ENCODE measurements around the gene TUBGCP6. TPM values are rescaled to one million over a fixed set of nuclear protein-coding genes. Genes with fewer than 3 reads are reported as not detected.

Gene TUBGCP6
- total RNA-seq, 2 donors from 2014 or later: 52.3 to 80.1 TPM

- Histone ChIP-seq H3K36me3 (peaks cover 15% of the 10 kb centered on the region), H3K27ac (no peak overlapping the region), H3K4me1 (ENCODE audit: control insufficient read depth in 1 of 2, low read depth in 2 of 2) (peaks cover 29 to 42% of the 10 kb centered on the region in 2 donors), H3K27me3 (replicated peaks; ENCODE audit: insufficient read depth) (no peaks in the 10 kb centered on the region), H3K4me3 (peak overlapping the region; percentile 74), H3K9me3 (no peaks in the 10 kb centered on the region)
- DNase-seq (ENCODE audit: low spot score): no peak
- no peak for ATAC-seq (ENCODE audit: insufficient number of reproducible peaks, low FRiP score, low read depth)
- TF ChIP-seq CTCF (IDR thresholded peaks at IDR 0.05): no peak
Observed at GRCh38 chr22:50272044-50272802, 27.4 kb upstream of the TUBGCP6 start.

GRCh38 chr22:50271519-50271970 is 26.7 kb upstream of the TUBGCP6 start:
- H3K27ac ChIP-seq: no peak overlapping the region
- H3K4me1 ChIP-seq (ENCODE audit: control insufficient read depth in 1 of 2, low read depth in 2 of 2): peaks cover 32 to 47% of the 10 kb centered on the region in 2 donors
- peaks cover 10% of the 10 kb centered on the region for H3K36me3 ChIP-seq
- ATAC-seq (ENCODE audit: insufficient number of reproducible peaks, low FRiP score, low read depth) (no peak), DNase-seq (ENCODE audit: low spot score) (no peak)
- no peaks in the 10 kb centered on the region for H3K9me3 ChIP-seq
- H3K4me3 ChIP-seq: peak overlapping the region; percentile 74
- H3K27me3 ChIP-seq (replicated peaks; ENCODE audit: insufficient read depth): no peaks in the 10 kb centered on the region
- TF ChIP-seq CTCF (IDR thresholded peaks at IDR 0.05): no peak

- no peak for TF ChIP-seq CTCF (IDR thresholded peaks at IDR 0.05)
- DNase-seq (ENCODE audit: low spot score): no peak
- peaks cover 32 to 47% of the 10 kb centered on the region in 2 donors for H3K4me1 ChIP-seq (ENCODE audit: control insufficient read depth in 1 of 2, low read depth in 2 of 2)
- H3K27me3 ChIP-seq (replicated peaks; ENCODE audit: insufficient read depth): no peaks in the 10 kb centered on the region
- H3K9me3 ChIP-seq: no peaks in the 10 kb centered on the region
- ATAC-seq (ENCODE audit: insufficient number of reproducible peaks, low FRiP score, low read depth): no peak
- H3K27ac ChIP-seq: peak overlapping the region in 1 of 2 donors; percentile 20
- peaks cover 8% of the 10 kb centered on the region for H3K36me3 ChIP-seq
- peak overlapping the region; percentile 74 for H3K4me3 ChIP-seq
Observed at GRCh38 chr22:50270666-50271394, 26.0 kb upstream of the TUBGCP6 start.

GRCh38 chr22:50269970-50270665 is 25.3 kb upstream of the TUBGCP6 start, which contains the start of gene MAPK11:
Gene MAPK11 (minus strand): TSS chr22:50270380. CDS start chr22:50270292, 88 bp downstream.
- peaks cover 3% of the 10 kb centered on the region for H3K36me3 ChIP-seq
- DNase-seq (ENCODE audit: low spot score) (no peak), ATAC-seq (ENCODE audit: insufficient number of reproducible peaks, low FRiP score, low read depth) (no peak)
- no peaks in the 10 kb centered on the region for H3K27me3 ChIP-seq (replicated peaks; ENCODE audit: insufficient read depth)
- peak within 1 kb of the TSS; percentile 74 for H3K4me3 ChIP-seq
- H3K4me1 ChIP-seq (ENCODE audit: control insufficient read depth in 1 of 2, low read depth in 2 of 2): peaks cover 32 to 47% of the 10 kb centered on the region in 2 donors
- TF ChIP-seq CTCF (IDR thresholded peaks at IDR 0.05): no peak
- no peaks in the 10 kb centered on the region for H3K9me3 ChIP-seq
- H3K27ac ChIP-seq: peak within 1 kb of the TSS in 1 of 2 donors; percentile 20

GRCh38 chr22:50269573-50269969 is 24.7 kb upstream of the TUBGCP6 start:
- ATAC-seq (ENCODE audit: insufficient number of reproducible peaks, low FRiP score, low read depth) (no peak), DNase-seq (ENCODE audit: low spot score) (no peak)
- no peaks in the 10 kb centered on the region for H3K9me3 ChIP-seq
- H3K36me3 ChIP-seq: no peaks in the 10 kb centered on the region
- TF ChIP-seq CTCF (IDR thresholded peaks at IDR 0.05): no peak
- H3K27ac ChIP-seq: no peak overlapping the region
- H3K4me1 ChIP-seq (ENCODE audit: control insufficient read depth in 1 of 2, low read depth in 2 of 2): peaks cover 32 to 47% of the 10 kb centered on the region in 2 donors
- H3K27me3 ChIP-seq (replicated peaks; ENCODE audit: insufficient read depth): no peaks in the 10 kb centered on the region
- H3K4me3 ChIP-seq: peak overlapping the region; percentile 74

Data from thoracic aorta (tissue), 2 donors.